Lung microvascular endothelial cell (primary cell): Measurements from ENCODE around the gene UTP11. TPM values are rescaled to one million over a fixed set of nuclear protein-coding genes. Genes with fewer than 3 reads are reported as not detected.

Source experiments
- DNase-seq, 2 donors: peaks; one replicate each; pipeline versions ENCODE4 v3.0.0 to v3.0.0-alpha.2; 2010; ENCODE audit warnings: low read depth in 2 of 2
- total RNA-seq: library from RNA; depleted of rRNA; stranded (reverse); fragments of >200 nt; gene quantifications from 2 replicates; pipeline ENCODE4 v1.2.1, GENCODE V29; 2014

Gene UTP11
- total RNA-seq, 1 donor from 2014 or later: 26.6 TPM

DNA sequence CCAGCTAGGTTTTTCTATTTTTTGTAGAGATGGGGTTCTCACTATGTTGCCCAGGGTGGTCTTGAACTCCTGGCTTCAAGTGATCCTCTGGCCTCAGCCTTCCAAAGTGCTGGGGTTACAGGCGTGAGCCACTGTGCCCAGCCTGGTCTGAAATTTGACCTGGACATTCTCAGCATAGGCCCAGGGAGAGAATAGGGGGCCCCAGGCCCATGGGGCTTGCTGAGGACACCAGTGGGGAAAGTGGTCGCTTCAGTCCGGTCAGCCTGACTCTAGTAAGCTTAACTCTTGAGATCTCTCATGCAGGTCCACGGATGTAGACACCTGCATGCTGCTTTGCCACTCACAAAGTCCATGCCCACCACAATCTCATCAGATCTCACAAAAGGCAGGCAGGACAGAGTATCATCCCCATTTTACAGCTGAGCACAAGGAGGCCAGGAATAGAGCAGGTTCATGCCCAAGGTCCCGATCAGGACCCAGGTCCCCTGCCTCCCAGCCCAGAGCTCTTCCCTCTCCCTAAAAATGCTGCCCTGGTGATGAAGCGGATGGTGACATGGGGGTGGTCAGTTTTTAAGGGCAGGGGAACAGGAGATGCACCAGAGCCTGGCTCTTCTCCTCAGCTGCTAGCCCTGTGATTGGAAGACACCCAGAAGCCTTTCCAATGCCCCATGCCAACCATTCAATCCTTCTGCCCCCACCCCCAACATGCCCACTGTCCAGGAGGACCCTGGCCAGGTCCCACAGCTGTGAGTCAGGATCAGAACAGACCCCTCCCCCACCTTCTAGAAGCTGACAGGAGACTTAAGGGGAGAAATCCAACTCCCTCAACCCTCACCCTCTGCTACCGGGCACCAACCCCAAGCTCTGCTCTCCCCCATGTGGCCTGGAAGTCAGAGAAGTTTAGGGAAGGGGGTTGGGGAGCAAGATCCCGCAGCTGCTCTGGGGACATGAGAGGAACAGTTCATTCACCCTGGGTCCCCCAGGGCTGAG lies 9.0 kb upstream of the UTP11 start:
- peak in 1 of 2 donors; percentile 35 for DNase-seq

DNA sequence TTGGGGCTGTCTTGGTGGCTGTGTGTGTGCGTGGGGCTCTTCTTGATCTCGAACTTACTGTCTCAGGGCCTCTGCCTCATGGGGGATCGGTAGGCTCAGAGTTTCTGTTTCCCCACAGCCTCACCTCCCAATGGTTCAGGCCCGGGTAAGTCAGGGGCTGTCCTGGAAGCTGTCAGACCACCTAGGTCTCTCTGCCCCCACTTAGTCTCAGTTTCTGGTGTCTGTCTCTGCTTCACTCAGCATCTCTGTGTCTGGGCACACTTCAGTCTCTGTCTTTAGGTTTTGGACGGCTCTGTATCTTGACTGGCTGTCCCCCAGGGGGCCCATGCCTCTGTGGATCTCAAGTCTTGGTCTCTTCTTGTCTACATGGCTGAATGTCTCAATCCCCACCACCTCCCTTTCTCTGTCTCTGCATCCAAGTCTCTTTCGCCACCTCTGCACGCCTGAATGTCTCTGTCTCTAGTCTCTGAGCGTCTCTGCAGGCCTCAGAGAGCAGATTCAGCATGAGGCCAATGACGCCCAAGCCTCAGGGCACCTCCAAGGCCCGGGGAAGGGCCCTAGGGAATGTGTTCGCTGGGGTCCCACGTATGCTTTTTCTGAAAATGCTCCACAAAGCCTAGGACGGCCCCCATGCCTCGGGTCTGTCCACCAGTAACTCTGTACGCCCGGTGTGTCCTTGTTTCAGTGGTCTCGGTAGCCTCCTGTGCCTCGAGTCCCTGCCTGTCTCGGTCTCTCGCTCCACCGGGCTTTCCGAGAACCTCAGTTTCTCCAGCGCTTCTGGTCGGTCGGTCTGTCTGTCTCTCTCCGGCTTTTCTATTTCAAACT lies 8.0 kb upstream of the UTP11 start:
- DNase-seq: peak in 1 of 2 donors; percentile 24

DNA sequence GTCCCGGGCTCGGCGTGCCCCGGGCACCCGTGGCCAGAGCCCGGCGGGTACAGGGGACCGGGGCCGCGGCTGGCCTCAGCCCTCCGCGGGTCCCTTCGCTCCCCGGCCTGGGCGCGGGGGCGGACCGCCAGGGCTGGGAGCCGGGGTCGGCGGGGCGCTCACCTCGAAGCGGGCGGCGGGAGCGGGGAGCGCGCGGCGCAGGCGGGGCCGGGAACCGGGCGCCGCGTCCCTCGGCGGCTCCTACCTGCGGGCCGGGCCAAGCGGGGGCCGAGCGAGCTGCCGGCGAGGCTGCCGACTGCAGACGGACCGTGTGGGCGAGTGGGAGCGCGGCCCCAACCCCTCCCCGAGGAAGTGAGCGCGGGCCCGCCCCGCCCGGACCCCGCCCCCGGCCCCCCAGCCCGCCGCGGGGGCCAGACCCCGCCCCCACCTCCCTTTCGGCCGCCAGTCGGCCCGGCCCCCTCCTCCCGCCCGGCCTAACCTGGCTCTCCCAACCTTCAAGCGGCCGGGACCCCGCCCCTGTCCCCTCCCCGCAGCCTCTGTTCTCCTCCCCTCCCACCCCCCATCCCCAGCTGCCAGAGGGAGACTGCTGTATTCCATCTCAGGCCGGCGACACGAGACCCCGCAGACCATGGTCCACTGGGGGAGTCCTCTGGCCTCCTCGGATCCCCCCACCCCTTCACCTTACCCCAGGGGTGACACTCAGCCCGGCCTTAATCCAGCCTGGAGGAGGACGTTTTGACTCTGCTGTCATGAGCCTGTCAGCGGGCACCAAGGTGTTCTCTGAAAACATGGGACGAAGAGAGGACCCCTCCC lies 7.1 kb upstream of the UTP11 start, which contains the start of gene FHL3:
Gene FHL3, minus strand, starts transcription at position 320 of the 813 bp plus-strand sequence. CDS start 6,102 bp downstream, outside the sequence.
- peak; percentile 55 to 73 for DNase-seq

DNA sequence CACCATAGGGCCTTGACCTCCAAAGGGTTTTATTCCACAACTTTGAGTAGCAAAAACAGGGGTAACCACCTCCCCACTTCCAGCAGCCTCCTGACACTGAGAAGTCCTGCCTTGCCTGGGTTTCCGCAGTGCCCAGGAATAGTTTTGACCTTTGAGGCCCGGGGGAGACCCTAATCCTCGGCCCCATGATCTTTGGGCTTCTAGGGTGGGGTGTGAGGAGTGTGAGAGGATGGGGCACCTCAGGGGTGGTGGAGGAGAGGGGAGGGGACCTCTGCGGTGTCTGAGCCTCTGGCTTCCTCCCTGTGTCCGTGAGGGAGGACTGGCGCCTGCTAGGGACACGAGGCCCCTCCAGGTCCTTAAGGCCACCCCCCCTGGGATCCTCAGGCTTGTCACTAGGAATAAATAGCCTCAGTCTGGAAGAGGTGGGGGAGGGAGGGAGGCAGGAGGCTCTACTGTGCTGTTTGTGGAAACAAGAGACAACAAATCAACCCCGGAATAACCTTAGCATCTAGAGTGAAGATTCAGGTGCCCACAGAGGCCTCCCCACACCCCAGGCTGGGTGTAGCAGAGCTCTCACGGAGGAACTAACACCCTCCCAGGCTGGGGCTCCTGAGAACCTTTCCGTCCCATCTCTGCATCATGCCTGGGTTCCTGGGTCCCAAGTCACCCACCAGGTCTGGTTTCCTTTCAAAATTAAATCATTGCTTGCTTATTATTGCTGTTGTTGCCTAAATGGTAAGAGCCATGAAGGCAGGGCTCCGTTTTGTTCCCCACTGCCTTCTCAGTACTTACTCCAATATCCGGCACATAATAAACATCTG lies 6.3 kb upstream of the UTP11 start:
- no peak for DNase-seq

DNA sequence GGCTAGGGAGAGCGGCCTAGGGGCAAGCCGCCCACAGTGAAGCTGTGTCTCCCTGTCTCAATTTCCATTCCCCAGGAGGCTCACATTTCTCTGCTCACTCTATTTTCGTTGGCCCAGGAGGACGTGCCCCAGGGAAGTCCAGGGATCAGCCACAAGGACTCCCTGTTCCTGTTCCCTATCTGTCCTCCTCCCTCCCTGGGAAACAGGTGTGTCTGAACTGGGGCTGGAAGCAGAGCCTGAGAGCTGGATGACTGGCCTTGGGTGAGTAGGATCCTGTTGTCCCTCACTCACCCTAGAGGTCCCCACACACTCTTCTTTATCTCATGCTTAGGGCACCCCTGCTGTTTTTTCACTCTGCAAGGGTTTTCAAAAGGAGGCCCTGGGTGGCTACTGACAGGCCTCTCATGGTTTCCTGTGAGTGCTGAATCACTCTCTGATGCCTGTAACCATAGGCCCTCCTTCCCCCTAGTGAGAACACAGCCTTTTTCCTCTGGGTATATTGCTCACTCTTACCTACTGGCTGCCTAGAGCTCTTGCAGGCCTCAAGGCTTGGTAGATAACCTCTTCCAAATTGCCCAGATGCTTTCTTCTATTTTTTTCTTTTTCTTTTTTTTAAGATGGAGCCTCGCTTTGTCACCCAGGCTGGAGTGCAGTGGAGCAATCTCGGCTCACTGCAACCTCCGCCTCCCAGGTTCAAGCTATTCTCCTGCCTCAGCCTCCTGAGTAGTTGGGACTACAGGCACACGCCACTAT lies 3.3 kb upstream of the UTP11 start:
- peak; percentile 51 to 86 for DNase-seq

DNA sequence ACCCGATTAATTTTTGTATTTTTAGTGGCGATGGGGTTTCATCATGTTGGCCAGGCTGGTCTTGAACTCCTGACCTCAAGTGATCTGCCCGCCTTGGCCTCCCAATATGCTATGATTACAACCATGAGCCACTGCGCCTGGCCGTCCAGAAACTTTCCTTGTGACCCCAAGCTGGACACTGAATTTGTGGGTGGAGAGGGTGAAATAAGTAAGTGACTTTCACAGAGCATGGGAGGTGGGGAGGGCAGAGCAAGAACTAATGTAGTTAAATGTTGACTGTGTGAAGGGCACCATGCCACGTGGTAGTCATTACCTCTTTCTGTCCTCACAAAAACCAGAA lies 2.7 kb upstream of the UTP11 start:
- no peak for DNase-seq

DNA sequence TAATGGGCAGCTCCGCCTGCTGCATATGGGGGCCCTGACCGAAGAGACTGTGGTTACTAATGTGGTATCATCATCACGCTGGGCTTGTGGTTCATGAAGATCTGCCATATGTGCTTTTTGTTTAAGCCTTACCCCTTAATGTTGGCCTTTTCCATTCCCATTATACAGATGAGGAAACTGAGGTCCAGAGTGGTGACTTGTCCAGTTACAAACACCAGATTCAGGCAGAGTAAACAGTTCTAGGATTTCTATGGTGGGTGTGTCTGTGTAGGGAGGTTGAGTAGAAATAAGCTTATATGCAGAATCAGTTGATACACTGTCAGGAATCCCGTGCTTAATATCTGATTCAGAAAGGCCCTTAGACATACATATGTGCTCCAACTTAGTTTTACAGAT lies 691 bp downstream of the UTP11 start:
- DNase-seq: no peak

DNA sequence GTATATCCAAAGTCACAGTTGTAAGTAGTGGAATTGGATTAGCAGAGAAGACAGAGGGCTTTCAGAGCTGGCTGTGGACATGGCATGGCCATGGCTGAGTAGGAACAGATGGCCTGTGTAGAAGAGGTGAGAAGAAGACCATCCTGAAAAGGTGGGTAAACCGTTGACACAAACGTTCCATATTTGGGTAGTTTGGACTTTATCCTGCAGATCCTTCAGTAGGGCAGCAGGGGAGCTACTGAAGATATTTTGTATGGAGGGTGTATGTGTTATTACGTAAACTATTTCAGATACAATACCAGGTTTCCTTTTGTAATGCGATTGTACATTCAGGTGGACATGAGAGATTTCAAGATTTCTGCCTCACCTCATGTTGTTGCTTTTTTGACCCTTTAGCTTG lies 1.6 kb downstream of the UTP11 start:
- DNase-seq: no peak

DNA sequence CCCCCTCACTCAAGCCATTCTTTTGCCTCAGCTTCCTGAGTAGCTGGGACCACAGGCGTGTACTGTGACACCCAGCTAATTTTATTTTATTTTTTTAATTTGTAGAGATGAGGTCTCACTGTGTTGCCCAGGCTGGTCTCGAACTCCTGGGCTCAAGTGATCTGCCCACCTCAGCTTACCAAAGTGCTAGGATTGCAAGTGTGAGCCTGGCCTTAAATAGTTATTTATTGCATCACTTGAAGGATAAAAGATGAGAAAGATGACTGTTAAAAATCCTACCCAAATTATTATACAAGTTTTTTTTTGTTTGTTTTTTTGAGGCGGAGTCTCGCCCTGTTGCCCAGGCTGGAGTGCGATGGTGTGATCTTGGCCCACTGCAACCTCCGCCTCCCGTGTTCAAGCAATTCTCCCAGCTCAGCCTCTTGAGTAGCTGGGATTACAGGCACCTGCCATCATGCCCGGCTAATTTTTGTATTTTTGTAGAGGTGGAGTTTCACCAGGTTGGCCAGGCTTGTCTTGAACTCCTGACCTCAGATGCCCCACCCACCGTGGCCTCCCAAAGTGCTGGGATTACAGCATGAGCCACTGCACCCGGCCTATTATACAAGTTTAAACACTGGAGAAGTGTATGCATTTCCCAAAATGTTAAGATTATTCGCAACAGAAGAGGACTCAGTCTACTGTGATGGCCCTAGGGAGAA lies 2.3 kb downstream of the UTP11 start:
- no peak for DNase-seq

DNA sequence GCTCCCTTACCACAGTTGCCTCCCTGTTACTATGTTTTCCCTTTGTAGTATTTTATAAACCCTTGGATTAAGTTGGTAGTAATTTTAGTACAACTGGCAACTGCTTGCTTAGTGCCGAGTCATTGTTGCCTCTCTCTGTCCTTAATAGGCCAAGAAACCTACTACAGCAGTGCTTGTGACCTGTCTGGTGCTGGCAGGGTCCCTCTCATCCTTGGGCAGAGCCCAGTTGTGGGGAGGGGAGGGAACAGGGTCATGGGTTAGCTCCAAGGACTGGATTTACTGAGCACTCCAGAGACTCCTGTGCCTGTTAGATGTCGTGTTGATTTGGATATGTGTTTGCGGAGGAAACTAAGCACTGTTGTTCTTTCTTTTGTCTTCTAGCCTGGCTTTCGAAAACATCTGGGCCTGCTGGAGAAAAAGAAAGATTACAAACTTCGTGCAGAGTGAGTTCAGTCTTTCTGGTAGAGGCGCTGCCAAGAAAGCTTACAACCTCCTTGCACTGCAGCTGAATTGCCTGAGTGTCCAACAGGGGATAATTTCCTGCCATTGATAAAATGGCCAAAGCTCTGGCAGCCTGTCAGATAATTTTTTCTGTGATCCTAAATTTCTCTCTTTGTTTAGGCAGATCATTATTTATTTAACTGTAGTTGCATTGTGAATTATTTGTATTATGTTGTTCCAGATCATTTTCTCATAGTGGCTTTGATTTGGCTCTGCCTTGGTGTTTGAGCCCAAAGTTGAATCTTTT lies 3.6 kb downstream of the UTP11 start:
- peak in 1 of 2 donors; percentile 72 for DNase-seq

DNA sequence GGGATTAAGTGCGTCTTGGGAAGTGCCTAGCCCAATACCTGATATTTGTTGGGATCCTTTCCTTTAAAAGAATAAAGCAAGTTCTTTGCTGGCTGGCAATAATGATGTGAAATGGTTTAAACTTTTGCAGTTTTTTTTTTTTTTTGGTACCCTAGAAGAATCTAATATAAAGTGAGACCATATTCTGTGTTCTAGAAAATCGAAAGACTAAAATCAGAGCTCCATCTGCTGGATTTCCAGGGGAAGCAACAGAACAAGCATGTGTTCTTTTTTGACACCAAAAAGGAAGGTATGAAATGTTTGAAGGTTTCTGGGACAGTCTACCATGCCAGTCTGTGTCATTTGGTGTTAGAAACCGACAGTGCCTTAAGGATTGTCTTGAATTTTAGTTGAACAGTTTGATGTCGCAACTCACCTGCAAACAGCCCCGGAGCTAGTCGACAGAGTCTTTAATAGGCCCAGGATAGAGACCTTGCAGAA lies 6.4 kb downstream of the UTP11 start:
- DNase-seq: peak; percentile 56 to 66

DNA sequence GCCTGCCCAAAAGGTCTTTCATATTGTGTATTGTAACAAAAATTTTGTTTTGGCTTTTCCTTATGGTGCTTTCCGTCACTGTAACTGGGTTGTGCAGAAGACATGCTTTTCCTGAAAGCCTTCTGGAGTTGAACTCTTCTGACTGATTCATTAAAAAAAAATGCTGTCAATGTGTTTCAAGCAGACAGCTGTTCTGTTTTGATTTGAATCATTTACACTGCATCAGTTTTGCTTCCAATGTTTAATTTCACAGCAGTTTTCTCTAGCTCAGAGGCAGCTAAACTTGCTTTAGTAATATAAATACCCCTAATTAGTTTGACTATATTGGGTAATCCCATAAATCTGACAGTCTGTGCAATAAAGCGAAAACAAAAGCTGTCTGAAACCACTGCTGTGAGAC lies 7.9 kb downstream of the UTP11 start:
- no peak for DNase-seq

DNA sequence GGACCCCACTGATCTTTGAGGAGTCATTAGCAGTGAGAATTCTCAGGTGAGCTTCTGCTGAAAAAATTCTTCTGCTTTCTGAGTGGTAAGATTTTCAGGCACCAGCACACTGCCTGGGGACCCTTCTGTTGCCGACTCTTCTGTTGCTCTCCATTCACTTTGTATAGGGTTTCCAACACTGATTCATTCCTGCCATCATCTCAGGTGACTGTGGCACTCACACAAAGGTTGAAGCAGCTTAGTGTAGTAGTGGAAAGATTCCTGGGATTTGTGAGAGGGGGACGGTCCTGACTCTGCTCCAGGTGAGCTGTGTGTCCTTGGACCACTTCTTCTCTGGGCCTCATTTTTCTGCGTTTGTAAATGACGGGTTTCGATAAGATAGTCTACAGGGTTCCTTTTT lies 9.4 kb downstream of the UTP11 start:
- DNase-seq: no peak

DNA sequence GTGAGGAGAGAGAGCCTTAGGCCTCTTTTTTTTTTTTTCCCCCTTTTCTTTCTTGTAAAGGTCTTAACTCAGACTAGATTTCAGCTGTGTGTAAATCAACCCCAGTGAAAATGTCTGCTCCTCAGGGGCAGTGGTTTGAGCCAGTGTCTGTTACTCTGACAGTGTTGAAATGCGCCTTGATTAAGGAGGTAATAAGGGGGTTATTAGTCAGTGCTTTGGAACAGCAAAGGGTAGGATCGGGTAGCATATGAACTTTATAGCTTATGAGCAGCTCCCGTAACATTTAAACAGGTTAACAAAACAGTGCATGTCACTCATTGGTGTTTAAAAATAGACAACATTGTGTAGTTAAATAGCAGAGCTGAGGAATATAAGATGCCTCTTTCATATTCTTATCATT lies 10.3 kb downstream of the UTP11 start:
- no peak for DNase-seq

DNA sequence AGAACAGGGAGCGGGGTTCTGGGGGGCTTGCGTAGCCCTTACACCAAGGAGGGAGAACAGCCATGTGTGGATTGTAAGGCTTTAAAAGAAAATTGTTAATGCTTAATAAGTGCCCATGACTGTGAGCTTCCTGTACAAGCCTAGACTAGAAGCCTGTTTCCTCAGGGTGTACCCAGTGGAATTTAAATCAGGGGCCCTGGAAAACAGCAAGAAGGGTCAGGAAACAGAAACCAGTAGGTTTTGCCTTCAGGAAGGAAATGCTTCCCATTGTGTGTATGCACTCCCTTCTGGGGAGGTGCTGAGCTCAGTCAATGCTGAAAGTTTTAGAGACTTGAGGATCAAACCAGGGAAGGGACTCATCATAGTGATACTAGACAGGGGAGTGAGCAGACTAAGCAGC lies 12.7 kb downstream of the UTP11 start:
- peak in 1 of 2 donors; percentile 35 for DNase-seq

DNA sequence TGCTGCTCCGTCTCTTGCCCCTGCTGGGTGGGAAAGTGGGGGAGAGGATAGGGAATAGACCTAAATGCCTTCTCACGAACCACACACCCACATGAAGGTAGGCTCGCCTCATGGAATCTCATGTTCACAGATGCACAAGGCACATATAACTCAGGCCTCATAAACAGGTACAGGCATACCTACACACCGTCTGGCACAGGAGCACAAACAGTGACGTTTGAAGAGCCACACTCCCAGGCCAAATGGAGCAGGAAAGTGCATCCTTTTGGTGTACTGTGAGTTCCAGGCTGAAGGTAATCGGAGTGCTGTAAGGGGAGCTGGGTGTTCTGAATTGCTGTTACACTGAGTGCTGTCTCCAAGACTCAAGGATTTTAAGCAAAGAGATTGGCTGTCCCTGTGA lies 13.1 kb downstream of the UTP11 start:
- no peak for DNase-seq

DNA sequence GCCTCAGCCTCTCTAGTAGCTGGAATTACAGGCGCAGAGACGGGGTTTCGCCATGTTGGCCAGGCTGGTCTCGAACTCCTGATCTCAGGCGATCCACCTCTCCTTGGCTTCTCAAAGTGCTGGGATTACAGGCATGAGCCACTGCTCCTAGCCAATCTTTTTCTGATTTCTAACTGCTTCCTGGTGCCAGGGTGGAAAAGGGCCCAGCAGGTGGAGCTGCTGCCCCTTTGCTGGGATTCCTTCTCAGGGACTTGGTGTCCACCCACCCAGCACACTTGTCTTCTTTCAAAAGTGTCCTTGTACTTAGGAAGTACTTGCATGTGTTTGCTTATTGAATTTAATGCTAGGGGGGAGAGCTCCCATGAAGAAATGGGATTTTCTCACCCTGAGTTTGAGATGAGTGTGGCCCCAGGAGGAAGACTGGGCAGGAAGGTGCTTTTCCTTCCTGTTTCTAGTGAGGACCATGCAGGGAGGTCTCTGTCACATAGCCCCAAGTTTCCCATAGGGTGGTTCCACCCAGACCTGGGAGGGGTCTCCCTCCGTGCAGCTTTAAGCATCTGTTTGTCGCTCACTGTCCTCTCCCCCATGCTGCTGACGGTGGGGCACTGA lies 14.2 kb downstream of the UTP11 start:
- peak; percentile 58 to 73 for DNase-seq
